ENCODE measurements around the gene PRPF8.

- TF ChIP-seq CTCF (IDR thresholded peaks at IDR 0.05), result no peak
- TF ChIP-seq POLR2A (IDR thresholded peaks at IDR 0.05), result no peak
Measured at GRCh38 chr17:1612400-1612799, 72.3 kb downstream of the PRPF8 start.
